Ishikawa (cell line): ENCODE measurements around the gene OSBPL1A.

Experiments used
- CEBPB ChIP-seq: IDR thresholded peaks from 2 replicates; pipeline ENCODE4 v1.6.1; 2012
- EGR1 ChIP-seq: IDR thresholded peaks from 2 replicates; pipeline ENCODE4 v1.6.1; 2012
- EP300 ChIP-seq: IDR thresholded peaks from 2 replicates; pipeline ENCODE4 v1.6.1; 2012; ENCODE audit warnings: borderline replicate concordance
- FOXM1 ChIP-seq: IDR thresholded peaks from 2 replicates; pipeline ENCODE4 v1.6.1; 2012; ENCODE audit warnings: low read depth, borderline replicate concordance
- MAX ChIP-seq: IDR thresholded peaks from 2 replicates; pipeline ENCODE4 v1.6.1; 2012
- NFIC ChIP-seq: IDR thresholded peaks from 2 replicates; pipeline ENCODE4 v1.6.1; 2012
- RAD21 ChIP-seq: IDR thresholded peaks from 2 replicates; pipeline ENCODE4 v1.6.1; 2012; ENCODE audit warnings: low read depth
- TAF1 ChIP-seq: IDR thresholded peaks from 2 replicates; pipeline ENCODE4 v1.6.1; 2012; ENCODE audit warnings: low read depth, mild to moderate bottlenecking
- TCF12 ChIP-seq: IDR thresholded peaks from 2 replicates; pipeline ENCODE4 v1.6.1; 2012; ENCODE audit warnings: low read depth
- TEAD4 ChIP-seq: IDR thresholded peaks from 2 replicates; pipeline ENCODE4 v1.6.1; 2012
- USF1 ChIP-seq: IDR thresholded peaks from 2 replicates; pipeline ENCODE4 v1.6.1; 2012
- YY1 ChIP-seq: IDR thresholded peaks from 2 replicates; pipeline ENCODE4 v1.6.1; 2012; ENCODE audit warnings: low read depth
- ZBTB7A ChIP-seq: IDR thresholded peaks from 2 replicates; pipeline ENCODE4 v1.6.1; 2012; ENCODE audit warnings: low read depth

GRCh38 chr18:24408496-24408895, 10.9 kb upstream of the OSBPL1A start:
- no peak for TF ChIP-seq EGR1
- TF ChIP-seq CEBPB = no peak
- TF ChIP-seq TAF1 = no peak
- TF ChIP-seq ZBTB7A = no peak
- no peak for TF ChIP-seq MAX
- no peak for TF ChIP-seq NFIC
- no peak for TF ChIP-seq TEAD4
- no peak for TF ChIP-seq YY1
- no peak for TF ChIP-seq FOXM1
- no peak for TF ChIP-seq RAD21
- TF ChIP-seq EP300 = no peak
- TF ChIP-seq USF1 = no peak
- no peak for TF ChIP-seq TCF12
